Heart right ventricle (tissue), 16 donors: ENCODE data around the gene ALK. TPM values are rescaled to one million over a fixed set of nuclear protein-coding genes. Genes with fewer than 3 reads are reported as not detected.

ENCODE experiments used
- ATAC-seq, 8 donors: fragments of 200-7000 bp; cut with Tn5 transposase; one replicate each; pipeline ENCODE4 v1.9.1; 2020; ENCODE audit warnings: mild to moderate bottlenecking in 8 of 8, moderate library complexity in 8 of 8, moderate number of reproducible peaks in 1 of 8
- DNase-seq, 2 donors: peaks; one replicate each; pipeline ENCODE4 v3.0.0-alpha.2; 2020
- H3K27ac ChIP-seq, 10 donors: fragments of 200-600 bp; sonication (generic) in 2 of 10; one replicate each; pipeline versions ENCODE4 v1.5.0 to v1.8.0; 2020 to 2022; ENCODE audit warnings: mild to moderate bottlenecking in 3 of 10
- H3K27me3 ChIP-seq, 7 donors: fragments of 200-600 bp; one replicate each; pipeline ENCODE4 v1.8.0; 2021 to 2022; ENCODE audit warnings: mild to moderate bottlenecking in 2 of 7
- H3K36me3 ChIP-seq, 9 donors: fragments of 200-600 bp; sonication (generic) in 1 of 9; one replicate each; pipeline versions ENCODE4 v1.5.0 to v1.8.0; 2020 to 2022; ENCODE audit warnings: mild to moderate bottlenecking in 2 of 9
- H3K4me1 ChIP-seq, 9 donors: fragments of 200-600 bp; sonication (generic) in 1 of 9; one replicate each; pipeline versions ENCODE4 v1.5.0 to v1.8.0; 2020 to 2022; ENCODE audit warnings: mild to moderate bottlenecking in 4 of 9
- H3K4me3 ChIP-seq, 10 donors: fragments of 200-600 bp; sonication (generic) in 2 of 10; one replicate each; pipeline versions ENCODE4 v1.5.0 to v1.8.0; 2020 to 2022; ENCODE audit warnings: mild to moderate bottlenecking in 7 of 10, moderate library complexity in 2 of 10
- H3K9me3 ChIP-seq, 11 donors: fragments of 200-600 bp in 10 of 11; sonication (generic) in 2 of 11; one replicate each; pipeline versions ENCODE4 v1.5.0 to v1.8.0; 2013 to 2022; ENCODE audit warnings: mild to moderate bottlenecking in 2 of 11, control low read depth in 1 of 11, moderate library complexity in 1 of 11
- WGBS, 2 donors: extraction: QIAGEN DNeasy Blood & Tissue Kit; methylation state at CpG; one replicate each; pipeline ENCODE4 v1.1.7; 2013; ENCODE audit warnings: inconsistent platforms in 1 of 2; 5-methylcytosine and 5-hydroxymethylcytosine counted together
- intact Hi-C, 10 donors: fragments of 100-400 bp; cut with DNase I; formaldehyde crosslinking; loops; one replicate each; pipeline versions ENCODE4 v1.11.1 to v1.14.2; 2022
- polyA plus RNA-seq, 2 donors: library from polyadenylated mRNA; stranded (reverse); fragments of 200-250 nt; gene quantifications; one replicate each; pipeline ENCODE4 v1.2.3, GENCODE V29; 2013
- total RNA-seq, 10 donors: library from RNA; stranded (reverse); fragmentation: NEBNext Ultra II Directional in 3 of 10; extraction: Animal tissue kit (Norgen Biotek cat#: 25700) in 3 of 10; gene quantifications; one replicate each; pipeline versions ENCODE4 v1.2.1 to v1.2.4, GENCODE V29; 2021 to 2023
- TF ChIP-seq, protein P1 (sequence below), 9 donors: fragments of 200-600 bp; sonication (generic) in 2 of 9; IDR thresholded peaks; one replicate each; pipeline versions ENCODE4 v1.5.0 to v1.8.0; 2021 to 2022; ENCODE audit warnings: antibody characterized with exemption in 9 of 9, mild to moderate bottlenecking in 5 of 9, moderate library complexity in 1 of 9
- donor health status: Arrhythmogenic right ventricular cardiomyopathy.
- donor health status: ischemic (EF 13 %, LVEDD 7.1; RV severe dilation, severe dysfunction).
- donor health status: healthy with polysubstance abuse.
- donor health status: DM: no; HTN: yes; CAD: no.
- donor health status: DM: no; HTN: no; CAD: no.
- donor health status: ischemic (EF 25% LVEDD 6.9; RV normal size, moderate dysfunction).
- donor health status: ischemic (EF 25% LVEDD 5.7; RV mildly dilated, moderate dysfunction).
- donor health status: healthy.
- donor health status: DM: yes; HTN: yes; CAD: no.
- donor health status: Ischemic cardiomyopathy.
- donor health status: ischemic (EF 35%, LVEDD 5.7; RV mildly dilated, moderate dysfunction).
- donor health status: nonischemic (EF 11% LVEDD 7.7; RV severe dilation, severe dysfunction).
- donor health status: DM: yes; HTN: yes; CAD: no.
- donor health status: PGD.
- donor health status: ischemic (EF 29% LVEDD 5.4; RV normal size, mild dysfunction).
- donor health status: nonischemic (EF 23%, LVEDD 6.1; RV moderate dilation, normal function).

ALK gene
- total and polyA plus RNA-seq, 12 donors, result 0.01 to 0.24 (median 0.08) TPM; not detected in 7

DNA sequence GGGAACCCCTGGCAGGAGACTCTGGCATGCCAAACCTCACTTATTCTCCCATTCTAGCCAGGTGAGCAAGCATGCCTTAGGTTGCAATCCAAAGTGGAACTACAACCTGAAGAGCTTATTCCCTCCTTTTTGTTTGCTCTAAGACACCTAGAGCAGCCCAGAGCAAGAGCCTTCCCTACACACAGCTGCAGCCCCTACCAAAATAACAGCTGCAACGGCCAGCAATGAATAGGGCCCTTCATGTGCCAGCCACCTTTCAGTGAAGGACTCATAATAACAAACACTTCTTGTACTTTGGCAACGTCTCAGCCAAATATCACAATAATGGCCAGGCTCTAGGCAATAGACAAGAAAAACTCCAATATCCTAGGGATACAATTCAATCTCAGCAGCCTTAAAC is 178.7 kb downstream of the ALK start:
- TF ChIP-seq, protein P1, sequence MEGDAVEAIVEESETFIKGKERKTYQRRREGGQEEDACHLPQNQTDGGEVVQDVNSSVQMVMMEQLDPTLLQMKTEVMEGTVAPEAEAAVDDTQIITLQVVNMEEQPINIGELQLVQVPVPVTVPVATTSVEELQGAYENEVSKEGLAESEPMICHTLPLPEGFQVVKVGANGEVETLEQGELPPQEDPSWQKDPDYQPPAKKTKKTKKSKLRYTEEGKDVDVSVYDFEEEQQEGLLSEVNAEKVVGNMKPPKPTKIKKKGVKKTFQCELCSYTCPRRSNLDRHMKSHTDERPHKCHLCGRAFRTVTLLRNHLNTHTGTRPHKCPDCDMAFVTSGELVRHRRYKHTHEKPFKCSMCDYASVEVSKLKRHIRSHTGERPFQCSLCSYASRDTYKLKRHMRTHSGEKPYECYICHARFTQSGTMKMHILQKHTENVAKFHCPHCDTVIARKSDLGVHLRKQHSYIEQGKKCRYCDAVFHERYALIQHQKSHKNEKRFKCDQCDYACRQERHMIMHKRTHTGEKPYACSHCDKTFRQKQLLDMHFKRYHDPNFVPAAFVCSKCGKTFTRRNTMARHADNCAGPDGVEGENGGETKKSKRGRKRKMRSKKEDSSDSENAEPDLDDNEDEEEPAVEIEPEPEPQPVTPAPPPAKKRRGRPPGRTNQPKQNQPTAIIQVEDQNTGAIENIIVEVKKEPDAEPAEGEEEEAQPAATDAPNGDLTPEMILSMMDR (IDR thresholded peaks at IDR 0.05), result no peak
- Histone ChIP-seq H3K9me3 (no peaks in the 10 kb centered on the region), H3K36me3 (no peaks in the 10 kb centered on the region), H3K4me1 (no peaks in the 10 kb centered on the region), H3K27me3 (peaks cover 0 to 11% (median 0%) of the 10 kb centered on the region in 7 donors), H3K27ac (no peak overlapping the region), H3K4me3 (no peak overlapping the region)
- intact Hi-C loops, result no loop called here
- no peak for ATAC-seq
- DNase-seq, result no peak
- WGBS, 2 donors, result 27 to 43% methylated on average over 2 of the region's 2 CpGs

DNA sequence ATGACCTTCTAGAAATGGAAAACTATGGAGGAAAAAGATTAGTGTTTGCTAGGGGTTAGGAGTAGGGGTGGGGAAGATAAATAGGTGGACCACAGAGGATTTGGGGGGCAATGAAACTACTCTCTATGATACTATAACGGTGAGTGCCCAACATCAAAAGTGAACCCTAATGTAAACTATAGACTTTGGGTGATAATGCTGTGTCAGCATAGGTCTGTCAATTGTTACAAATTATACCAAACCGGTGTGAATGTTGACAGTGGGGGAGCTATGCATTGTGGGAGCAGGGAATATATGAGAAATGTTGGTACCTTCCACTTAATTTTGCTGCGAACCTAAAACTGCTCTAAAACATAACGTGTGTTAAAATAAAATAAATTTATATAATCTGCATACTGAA is 180.3 kb downstream of the ALK start:
- 87 to 93% methylated on average over 4 of the region's 4 CpGs for WGBS, 2 donors
- ATAC-seq, result no peak
- TF ChIP-seq, protein P1 (IDR thresholded peaks at IDR 0.05), result no peak

DNA sequence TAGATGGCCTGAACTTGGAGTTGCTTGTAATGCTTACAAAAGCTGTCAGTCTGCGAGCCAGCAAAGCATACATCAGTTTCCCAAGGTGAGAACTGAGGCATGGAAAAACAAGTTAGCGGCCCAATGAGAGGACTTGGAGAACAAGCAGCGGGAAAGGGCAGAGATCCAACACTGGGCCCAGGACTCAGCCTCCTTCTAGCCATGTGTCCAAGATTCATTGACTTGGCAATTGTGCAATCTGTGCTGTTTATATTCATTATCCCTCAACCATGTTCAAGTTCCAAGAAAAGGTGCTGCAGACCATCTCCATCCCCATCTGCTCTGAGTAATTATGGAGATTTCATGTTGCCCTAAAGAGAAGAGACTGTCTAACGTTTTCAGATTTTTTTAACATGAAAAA is 187.4 kb downstream of the ALK start:
- DNase-seq (no peak), ATAC-seq (no peak)
- WGBS, 2 donors, result 67 to 77% methylated on average over 4 of the region's 4 CpGs
- intact Hi-C loops, result no loop called here
- no peak overlapping the region for H3K27ac ChIP-seq
- H3K4me3 ChIP-seq, result no peak overlapping the region
- no peaks in the 10 kb centered on the region for H3K9me3 ChIP-seq
- H3K36me3 ChIP-seq, result no peaks in the 10 kb centered on the region
- H3K27me3 ChIP-seq, result peaks cover 0 to 9% (median 3%) of the 10 kb centered on the region in 7 donors
- H3K4me1 ChIP-seq, result no peaks in the 10 kb centered on the region
- TF ChIP-seq, protein P1 (IDR thresholded peaks at IDR 0.05), result no peak

More for the DNA sequence above, 180.3 kb downstream of the ALK start:
- intact Hi-C loops, result no loop called here
- Histone ChIP-seq H3K4me3 (no peak overlapping the region), H3K27ac (no peak overlapping the region), H3K36me3 (no peaks in the 10 kb centered on the region), H3K9me3 (no peaks in the 10 kb centered on the region), H3K27me3 (peaks cover 0 to 7% (median 0%) of the 10 kb centered on the region in 7 donors), H3K4me1 (no peaks in the 10 kb centered on the region)
- no peak for DNase-seq

DNA sequence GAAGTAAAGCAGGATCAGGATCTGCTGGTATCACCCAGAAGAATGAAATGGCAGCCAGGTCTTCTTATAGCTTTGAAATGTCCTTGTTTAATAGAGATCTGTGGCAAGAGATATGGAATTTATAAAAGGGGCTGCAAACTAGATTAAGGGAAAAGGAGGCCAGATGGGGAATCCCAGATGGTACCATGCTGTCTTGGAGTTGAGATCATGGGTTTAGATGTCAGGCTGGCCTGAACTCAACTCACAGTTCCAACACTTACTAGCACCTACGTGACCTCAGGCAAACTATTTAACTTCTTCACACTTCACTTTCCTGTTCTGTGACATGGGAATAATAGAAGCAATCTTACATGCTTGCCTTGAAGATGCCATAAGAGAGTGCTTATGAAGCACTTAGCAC is 188.2 kb downstream of the ALK start:
- Histone ChIP-seq H3K4me3 (no peak overlapping the region), H3K27me3 (peaks cover 0 to 10% (median 3%) of the 10 kb centered on the region in 7 donors), H3K27ac (no peak overlapping the region), H3K4me1 (no peaks in the 10 kb centered on the region), H3K36me3 (no peaks in the 10 kb centered on the region), H3K9me3 (no peaks in the 10 kb centered on the region)
- DNase-seq, result no peak
- intact Hi-C loops, result no loop called here
- no peak for ATAC-seq
- 75 to 78% methylated on average over 1 of the region's 1 CpG for WGBS, 2 donors
- TF ChIP-seq, protein P1 (IDR thresholded peaks at IDR 0.05), result no peak
